ENCODE data around the gene TICAM1. TPM values are rescaled to one million over a fixed set of nuclear protein-coding genes. Genes with fewer than 3 reads are reported as not detected.

TICAM1 gene
- total and polyA plus RNA-seq, 10 of the 15 experiments (the other 5 are each of a cell fraction or from before 2014, with no cell fraction given): 0.31 to 31.1 (median 5.3) TPM

DNA sequence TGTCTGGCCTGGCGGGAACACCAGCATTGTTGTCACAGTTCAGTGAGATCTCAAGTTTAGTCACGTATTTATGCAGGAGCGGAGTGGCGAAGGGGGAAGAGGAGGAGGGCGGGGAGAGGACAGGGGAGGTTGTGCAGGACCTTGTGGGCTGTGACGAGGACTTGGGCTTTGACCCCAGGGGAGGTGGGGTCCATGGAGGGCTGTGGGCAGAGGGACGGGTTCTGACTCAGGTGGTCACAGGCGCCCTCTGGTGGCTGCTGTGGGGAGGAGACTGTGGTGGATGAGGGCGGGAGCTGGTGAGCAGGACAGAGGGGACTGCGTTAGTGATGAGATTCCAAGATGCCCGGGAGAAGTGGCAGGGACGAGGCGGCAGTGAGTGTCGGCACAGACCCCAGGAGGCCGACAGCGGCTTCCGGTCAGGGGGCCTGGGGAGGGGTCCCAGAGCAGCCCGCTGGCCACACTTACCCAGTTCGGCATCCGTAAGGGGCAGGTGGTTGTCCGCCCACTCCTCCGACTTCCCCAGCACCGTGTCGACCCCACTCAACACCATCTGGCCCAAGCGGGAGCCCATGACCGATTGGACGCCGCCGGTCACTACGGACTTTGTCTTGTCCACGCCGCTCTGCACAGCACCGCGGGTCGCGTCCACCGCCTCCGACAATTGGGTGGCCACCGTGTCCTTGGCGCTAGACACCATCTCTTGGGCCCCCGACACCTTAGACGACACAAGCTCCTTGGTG is 20.2 kb upstream of the TICAM1 start (continued):
- peak; percentile 6 for TF ChIP-seq SP1 (IDR thresholded peaks at IDR 0.05; ENCODE audit: low read depth, low read length)
- 0 out of 2 replicates have a peak, but pooled peaks have one; percentile 8 for TF ChIP-seq ZNF24 (IDR thresholded peaks at IDR 0.05)
- TF ChIP-seq IRF4 (IDR thresholded peaks at IDR 0.05; ENCODE audit: low read depth, low read length): peak; percentile 53; the same call in 1 of the 2 replicates
- TF ChIP-seq MTA2 (IDR thresholded peaks at IDR 0.05; ENCODE audit: low read depth): peak; percentile 49; the same call in 1 of the 2 replicates
- TF ChIP-seq POLR2AphosphoS2 (IDR thresholded peaks at IDR 0.05; ENCODE audit: low read depth, low read length): no peak
- no peak for TF ChIP-seq KAT2A (conservative IDR thresholded peaks at IDR 0.05; ENCODE audit: control insufficient read depth, low read depth, low read length)
- TF ChIP-seq SMC3 (IDR thresholded peaks at IDR 0.05; ENCODE audit: borderline replicate concordance, low read length): peak; percentile 90
- 0 out of 2 replicates have a peak, but pooled peaks have one; percentile 20 for TF ChIP-seq ZSCAN29 (IDR thresholded peaks at IDR 0.05)
- TF ChIP-seq SMARCA5 (IDR thresholded peaks at IDR 0.05): 0 out of 2 replicates have a peak, but pooled peaks have one; percentile 59
- TF ChIP-seq, protein P1, sequence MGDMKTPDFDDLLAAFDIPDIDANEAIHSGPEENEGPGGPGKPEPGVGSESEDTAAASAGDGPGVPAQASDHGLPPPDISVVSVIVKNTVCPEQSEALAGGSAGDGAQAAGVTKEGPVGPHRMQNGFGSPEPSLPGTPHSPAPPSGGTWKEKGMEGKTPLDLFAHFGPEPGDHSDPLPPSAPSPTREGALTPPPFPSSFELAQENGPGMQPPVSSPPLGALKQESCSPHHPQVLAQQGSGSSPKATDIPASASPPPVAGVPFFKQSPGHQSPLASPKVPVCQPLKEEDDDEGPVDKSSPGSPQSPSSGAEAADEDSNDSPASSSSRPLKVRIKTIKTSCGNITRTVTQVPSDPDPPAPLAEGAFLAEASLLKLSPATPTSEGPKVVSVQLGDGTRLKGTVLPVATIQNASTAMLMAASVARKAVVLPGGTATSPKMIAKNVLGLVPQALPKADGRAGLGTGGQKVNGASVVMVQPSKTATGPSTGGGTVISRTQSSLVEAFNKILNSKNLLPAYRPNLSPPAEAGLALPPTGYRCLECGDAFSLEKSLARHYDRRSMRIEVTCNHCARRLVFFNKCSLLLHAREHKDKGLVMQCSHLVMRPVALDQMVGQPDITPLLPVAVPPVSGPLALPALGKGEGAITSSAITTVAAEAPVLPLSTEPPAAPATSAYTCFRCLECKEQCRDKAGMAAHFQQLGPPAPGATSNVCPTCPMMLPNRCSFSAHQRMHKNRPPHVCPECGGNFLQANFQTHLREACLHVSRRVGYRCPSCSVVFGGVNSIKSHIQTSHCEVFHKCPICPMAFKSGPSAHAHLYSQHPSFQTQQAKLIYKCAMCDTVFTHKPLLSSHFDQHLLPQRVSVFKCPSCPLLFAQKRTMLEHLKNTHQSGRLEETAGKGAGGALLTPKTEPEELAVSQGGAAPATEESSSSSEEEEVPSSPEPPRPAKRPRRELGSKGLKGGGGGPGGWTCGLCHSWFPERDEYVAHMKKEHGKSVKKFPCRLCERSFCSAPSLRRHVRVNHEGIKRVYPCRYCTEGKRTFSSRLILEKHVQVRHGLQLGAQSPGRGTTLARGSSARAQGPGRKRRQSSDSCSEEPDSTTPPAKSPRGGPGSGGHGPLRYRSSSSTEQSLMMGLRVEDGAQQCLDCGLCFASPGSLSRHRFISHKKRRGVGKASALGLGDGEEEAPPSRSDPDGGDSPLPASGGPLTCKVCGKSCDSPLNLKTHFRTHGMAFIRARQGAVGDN (IDR thresholded peaks at IDR 0.05): peak; percentile 29; the same call in 1 of the 2 replicates
- TF ChIP-seq PML (IDR thresholded peaks at IDR 0.05; ENCODE audit: low read length): no peak
- no peak for TF ChIP-seq PAX8 (IDR thresholded peaks at IDR 0.05)
- TF ChIP-seq MLLT1 (IDR thresholded peaks at IDR 0.05): 0 out of 2 replicates have a peak, but pooled peaks have one; percentile 32
- TF ChIP-seq GATAD2B (conservative IDR thresholded peaks at IDR 0.05; ENCODE audit: low read depth): peak; percentile 56; the same call in 1 of the 2 replicates
- TF ChIP-seq LARP7 (IDR thresholded peaks at IDR 0.05): peak; percentile 73
- peak; percentile 87 for TF ChIP-seq NR2F1 (conservative IDR thresholded peaks at IDR 0.05)
- peak; percentile 61; the same call in 1 of the 2 replicates for TF ChIP-seq PAX5 (IDR thresholded peaks at IDR 0.05; ENCODE audit: borderline replicate concordance, low read depth, low read length)
- peak; percentile 65 for TF ChIP-seq RELA (IDR thresholded peaks at IDR 0.05; ENCODE audit: borderline replicate concordance, partially characterized antibody)
- TF ChIP-seq ATF7 (IDR thresholded peaks at IDR 0.05; ENCODE audit: low read depth): peak; percentile 43; the same call in 1 of the 2 replicates
- TF ChIP-seq HCFC1 (IDR thresholded peaks at IDR 0.05; ENCODE audit: low read length): no peak
- no peak for TF ChIP-seq WRNIP1 (IDR thresholded peaks at IDR 0.05; ENCODE audit: borderline replicate concordance, low read depth, low read length)
- TF ChIP-seq MYC (IDR thresholded peaks at IDR 0.05; ENCODE audit: insufficient read depth, insufficient read length, insufficient replicate concordance, low read length, severe bottlenecking): no peak
- TF ChIP-seq TCF3 (IDR thresholded peaks at IDR 0.05; ENCODE audit: borderline replicate concordance, insufficient read depth, low read depth, low read length): no peak
- TF ChIP-seq CTCF (IDR thresholded peaks at IDR 0.05 in 2 of 3, conservative IDR thresholded peaks at IDR 0.05 in 1 of 3; ENCODE audit: control insufficient read depth in 2 of 3, extremely low read depth in 1 of 3, insufficient read depth in 1 of 3, low read depth in 3 of 3, low read length in 3 of 3): peak; percentile 88 to 92 (median 88)
- TF ChIP-seq RCOR1 (conservative IDR thresholded peaks at IDR 0.05; ENCODE audit: low read depth, low read length): no peak
